ENCODE results near the gene DNASE1.
A peak's percentile ranks its signal among the peaks of the same experiment; 100 is the strongest.

DNASE1 gene

GRCh38 chr16:3706253-3707012, 51.9 kb downstream of the DNASE1 start:
- TF ChIP-seq SPI1 (IDR thresholded peaks at IDR 0.05; ENCODE audit: low read depth, low read length) (no peak), POU2F2 (IDR thresholded peaks at IDR 0.05; ENCODE audit: low read depth, low read length) (no peak), POLR2AphosphoS5 (IDR thresholded peaks at IDR 0.05; ENCODE audit: low read depth, low read length) (no peak), POLR2A (IDR thresholded peaks at IDR 0.05; ENCODE audit: low read depth, low read length) (no peak), PAX5 (IDR thresholded peaks at IDR 0.05; ENCODE audit: insufficient read depth, low read length, severe bottlenecking) (no peak), TAF1 (IDR thresholded peaks at IDR 0.05; ENCODE audit: low read depth, low read length) (no peak)
- FAIRE-seq (peak; percentile 48), DNase-seq (ENCODE audit: insufficient read length, low spot score) (no peak)
